K562 (cell line): ENCODE data around the gene LRRC58.

Experiments used
- CREM ChIP-seq: IDR thresholded peaks from 2 replicates; pipeline ENCODE4 v1.6.1; 2014; ENCODE audit warnings: antibody characterized with exemption, low read depth
- EP300 ChIP-seq: IDR thresholded peaks from 2 replicates; pipeline ENCODE4 v1.6.1; 2012; ENCODE audit warnings: low read length, improper control_type of control experiment
- TAF1 ChIP-seq: IDR thresholded peaks from 2 replicates; pipeline ENCODE4 v1.6.1; 2011; ENCODE audit warnings: mild to moderate bottlenecking, low read length, moderate library complexity; ENCODE audit not compliant: insufficient read depth, control insufficient read depth, severe bottlenecking; ENCODE audit errors: extremely low read depth
- TBL1XR1 ChIP-seq, 2 experiments: IDR thresholded peaks; 2 replicates each; pipeline ENCODE4 v1.6.1; 2012; ENCODE audit warnings: improper control_type of control experiment in 2 of 2, low read length in 2 of 2, mild to moderate bottlenecking in 1 of 2
- ZNF224 ChIP-seq: sonication (generic); formaldehyde crosslinking; IDR thresholded peaks from 2 replicates; pipeline ENCODE4 v1.8.0; 2022; ENCODE audit warnings: mild to moderate bottlenecking, missing genetic modification reagents
- ZNF274 ChIP-seq: IDR thresholded peaks from 2 replicates; pipeline ENCODE4 v1.6.1; 2011; ENCODE audit warnings: low read depth, mild to moderate bottlenecking, low read length, moderate library complexity, borderline replicate concordance

DNA sequence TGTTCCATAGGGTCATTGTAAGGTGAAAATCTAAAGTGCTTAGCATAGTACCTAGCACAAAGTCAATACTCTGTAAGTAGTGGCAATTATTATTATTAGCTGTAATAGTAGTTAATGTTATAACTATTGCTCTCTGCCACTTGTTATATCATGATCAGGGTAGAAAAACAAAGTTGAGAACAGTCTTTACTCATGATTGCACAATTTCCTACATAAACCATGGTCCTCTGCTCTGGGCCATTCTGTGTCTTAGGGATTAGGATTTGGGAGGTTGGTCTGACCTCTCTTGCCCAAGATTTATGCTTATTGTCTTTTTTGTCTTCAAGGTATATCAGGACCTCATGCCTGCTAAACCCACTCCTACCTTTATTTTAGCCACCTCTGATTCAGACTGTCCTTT lies 4.3 kb upstream of the LRRC58 start:
- TF ChIP-seq TBL1XR1 (IDR thresholded peaks at IDR 0.05; ENCODE audit: low read length in 2 of 2) (no peak), ZNF224 (CRISPR knock-in tag) (no peak), EP300 (no peak), CREM (no peak), TAF1 (no peak), ZNF274 (no peak)
